CD1c-positive myeloid dendritic cell (primary cell): ENCODE results near the gene SSTR4.

Experiments
- DNase-seq: peaks from one replicate; pipeline ENCODE4 v3.0.0-alpha.2; 2016; ENCODE audit errors: extremely low spot score

Gene SSTR4

DNA sequence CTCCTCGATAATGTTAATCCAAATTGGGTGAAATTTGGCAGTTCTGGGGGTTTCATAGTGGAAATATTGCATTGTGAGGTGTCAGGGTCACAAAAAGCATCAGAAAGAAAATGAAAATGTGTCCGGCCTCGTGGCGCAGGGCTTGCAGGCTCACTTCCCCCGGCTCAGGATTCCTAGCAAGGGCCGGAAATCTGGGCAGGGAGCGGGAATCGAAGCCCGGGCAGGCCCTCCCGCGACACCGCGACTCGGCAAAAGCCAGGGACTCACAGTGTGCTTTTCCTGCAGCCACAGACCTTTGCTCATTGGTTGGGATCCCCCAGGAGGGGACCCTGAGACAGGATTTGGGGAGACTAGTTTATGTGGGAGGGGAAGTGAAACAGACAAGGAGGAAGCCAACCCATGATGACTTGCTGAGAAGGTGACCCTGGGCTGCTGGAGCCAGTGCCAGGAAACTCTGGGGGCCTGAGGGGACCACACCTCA lies 51.9 kb downstream of the SSTR4 start:
- peak; percentile 82 for DNase-seq

DNA sequence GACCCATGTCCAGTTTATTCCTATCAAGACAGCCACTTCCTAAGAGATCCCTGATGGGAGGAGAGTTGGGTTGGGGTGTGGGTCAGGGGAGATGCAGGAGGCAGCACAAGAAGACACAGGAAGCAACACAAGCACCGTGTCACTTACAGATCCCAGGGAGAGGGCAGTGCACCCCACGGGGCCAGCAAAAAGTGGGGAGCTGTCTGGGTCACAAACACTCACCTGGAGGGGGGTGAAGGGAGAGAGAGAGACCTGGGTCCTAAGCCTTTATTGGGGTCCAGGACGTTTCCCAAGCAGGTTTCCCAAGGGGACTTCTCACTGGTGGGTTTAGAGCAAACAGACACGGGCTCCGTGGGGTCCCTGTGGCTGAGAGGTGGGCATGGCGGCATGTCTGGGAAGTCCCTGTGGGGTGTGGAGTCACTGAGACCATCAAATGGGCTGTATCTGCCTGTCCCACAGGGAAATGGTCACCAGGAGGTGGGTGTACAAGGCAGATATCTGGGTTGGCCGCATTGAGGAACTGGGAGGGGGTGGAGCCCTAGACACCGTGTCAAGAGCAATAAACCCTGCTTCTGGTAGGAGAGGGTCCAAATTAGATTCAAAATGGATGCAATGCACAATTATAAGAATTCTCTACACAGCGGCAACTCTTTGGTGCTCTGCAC lies 52.6 kb downstream of the SSTR4 start:
- peak; percentile 91 for DNase-seq
